ENCODE data around the gene KCNQ5. TPM values are rescaled to one million over a fixed set of nuclear protein-coding genes. Genes with fewer than 3 reads are reported as not detected.

The KCNQ5 gene
- total RNA-seq, 1 experiment from 2014 or later: 9.4 TPM

GRCh38 chr6:72835749-72836148 is 213.9 kb downstream of the KCNQ5 start:
- ChIA-PET CTCF (no interaction called here), POLR2A (no interaction called here)
- in situ Hi-C loops (cut with HindIII; ENCODE audit: low pct_unique_long_range_greater_than_20kb, low sequenced_read_pairs): no loop called here
- Histone ChIP-seq H3K4me3 (ENCODE audit: low read depth in 2 of 2, low read length in 2 of 2) (no peak overlapping the region), H3K27me3 (ENCODE audit: control insufficient read depth, insufficient read depth, low read length) (no peaks in the 10 kb centered on the region), H3K27ac (ENCODE audit: low read length) (no peak overlapping the region), H3K9me3 (ENCODE audit: control insufficient read depth, insufficient read depth, low read depth, low read length) (no peaks in the 10 kb centered on the region), H3K4me1 (ENCODE audit: control insufficient read depth, insufficient read depth, low read length) (no peaks in the 10 kb centered on the region), H3K36me3 (ENCODE audit: control insufficient read depth, insufficient read depth, low read length) (no peaks in the 10 kb centered on the region)
- DNase-seq (ENCODE audit: low read depth, low spot score) (no peak), ATAC-seq (no peak)
- no TSS peak for BruUV-seq (replicated peaks)
- intact Hi-C loops (cut with micrococcal nuclease; ENCODE audit: unreplicated experiment): no loop called here
- TF ChIP-seq CTCF (IDR thresholded peaks at IDR 0.05) (no peak), REST (IDR thresholded peaks at IDR 0.05; ENCODE audit: insufficient read depth in 1 of 2, low read depth in 2 of 2, low read length in 1 of 2) (no peak), SIN3A (IDR thresholded peaks at IDR 0.05; ENCODE audit: borderline replicate concordance, insufficient read depth, low read depth, low read length) (no peak), POLR2AphosphoS5 (IDR thresholded peaks at IDR 0.05; ENCODE audit: low read depth, low read length) (no peak), TCF7L2 (IDR thresholded peaks at IDR 0.05; ENCODE audit: low read depth, low read length) (no peak)

GRCh38 chr6:72836971-72837370 is 215.1 kb downstream of the KCNQ5 start:
- TF ChIP-seq POLR2AphosphoS5 (IDR thresholded peaks at IDR 0.05; ENCODE audit: low read depth, low read length): no peak
- TF ChIP-seq TCF7L2 (IDR thresholded peaks at IDR 0.05; ENCODE audit: low read depth, low read length): no peak
- TF ChIP-seq REST (IDR thresholded peaks at IDR 0.05; ENCODE audit: insufficient read depth in 1 of 2, low read depth in 2 of 2, low read length in 1 of 2): no peak
- no peak for TF ChIP-seq CTCF (IDR thresholded peaks at IDR 0.05)
- no peak for TF ChIP-seq SIN3A (IDR thresholded peaks at IDR 0.05; ENCODE audit: borderline replicate concordance, insufficient read depth, low read depth, low read length)
- in situ Hi-C loops (cut with HindIII; ENCODE audit: low pct_unique_long_range_greater_than_20kb, low sequenced_read_pairs) (no loop called here), intact Hi-C loops (cut with micrococcal nuclease; ENCODE audit: unreplicated experiment) (no loop called here)
- H3K4me1 ChIP-seq (ENCODE audit: control insufficient read depth, insufficient read depth, low read length): no peaks in the 10 kb centered on the region
- DNase-seq (ENCODE audit: low read depth, low spot score) (no peak), ATAC-seq (no peak)
- CTCF ChIA-PET: no interaction called here
- BruUV-seq (replicated peaks): no TSS peak
- POLR2A ChIA-PET: no interaction called here
- no peak overlapping the region for H3K27ac ChIP-seq (ENCODE audit: low read length)
- no peak overlapping the region for H3K4me3 ChIP-seq (ENCODE audit: low read depth in 2 of 2, low read length in 2 of 2)
- H3K36me3 ChIP-seq (ENCODE audit: control insufficient read depth, insufficient read depth, low read length): no peaks in the 10 kb centered on the region
- no peaks in the 10 kb centered on the region for H3K27me3 ChIP-seq (ENCODE audit: control insufficient read depth, insufficient read depth, low read length)
- H3K9me3 ChIP-seq (ENCODE audit: control insufficient read depth, insufficient read depth, low read depth, low read length): no peaks in the 10 kb centered on the region

Measured in Panc1 (cell line).